ENCODE results near the gene SLC23A2. TPM values are rescaled to one million over a fixed set of nuclear protein-coding genes. Genes with fewer than 3 reads are reported as not detected.

SLC23A2 gene
- total RNA-seq, 2 experiments from 2014 or later, result 14.3 to 25.7 TPM

DNA sequence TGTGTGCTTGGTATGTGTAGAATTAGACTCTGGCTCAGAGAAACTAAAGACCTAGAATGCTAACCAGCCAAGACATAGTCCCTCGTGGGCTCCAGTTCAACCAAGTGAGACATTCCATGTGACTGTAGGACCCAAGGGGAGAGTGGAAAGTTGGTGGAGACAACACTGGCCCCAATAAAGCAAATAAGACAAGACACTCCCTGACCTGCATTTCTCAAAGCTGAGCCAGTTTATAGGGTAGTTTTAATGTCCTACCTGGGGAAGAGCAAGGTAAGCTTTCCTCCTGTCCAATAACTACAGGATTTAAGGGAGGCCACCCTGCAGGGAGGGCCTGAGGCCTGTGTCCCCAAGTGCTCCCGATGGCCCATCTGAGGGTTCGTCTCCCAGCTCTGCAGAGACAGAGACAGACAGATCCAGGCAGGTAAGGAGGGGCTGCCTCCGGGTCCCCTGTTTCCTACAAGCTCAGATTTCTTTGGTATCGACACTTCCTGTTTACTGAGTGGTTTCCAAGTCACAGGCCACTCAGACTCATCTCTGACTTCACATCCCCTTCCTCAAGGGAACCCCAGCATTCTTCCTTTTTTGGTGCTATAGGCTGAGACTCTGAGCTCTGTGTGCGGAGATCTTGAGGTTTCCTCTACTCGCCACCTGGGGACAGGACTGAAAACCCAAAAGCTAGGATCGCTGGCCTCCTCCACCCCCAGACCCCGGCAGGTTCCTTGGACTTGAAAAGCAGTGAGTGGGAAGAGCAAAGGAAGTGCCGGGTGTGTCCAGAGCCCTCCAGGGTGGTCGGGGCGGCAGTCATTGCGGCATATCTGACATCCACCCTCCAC lies 187.2 kb downstream of the SLC23A2 start:
- ChIA-PET CTCF (ENCODE audit: unreplicated experiment) (no interaction called here), POLR2A (interaction anchor here (0.5 to 1.7 kb wide), 11 partner anchors 14 to 982 kb away, joined by 3 to 6 read pairs (median 4); partner anchors contain the start of gene CDS2)
- Histone ChIP-seq H3K4me1 (ENCODE audit: insufficient read depth, low read length, poor library complexity, severe bottlenecking) (peaks cover 70% of the 10 kb centered on the region), H3K9me2 (ENCODE audit: insufficient read depth, low read length) (no peaks in the 10 kb centered on the region), H3K79me2 (ENCODE audit: insufficient read depth, low read depth, low read length) (peaks cover 37% of the 10 kb centered on the region; the same call in 1 of the 2 replicates), H4K20me1 (ENCODE audit: insufficient read depth, low read length) (no peaks in the 10 kb centered on the region; the same call in 1 of the 2 replicates), H3K36me3 (ENCODE audit: insufficient read depth, low read length) (peaks cover 47% of the 10 kb centered on the region), H3K4me3 (ENCODE audit: low read depth, low read length, poor library complexity, severe bottlenecking) (peak overlapping the region; percentile 75), H2AFZ (ENCODE audit: low read length) (peak overlapping the region; percentile 23; the same call in 1 of the 2 replicates), H3K27ac (ENCODE audit: low read depth, low read length, poor library complexity, severe bottlenecking) (peak overlapping the region; percentile 95), H3K9me3 (ENCODE audit: low read length) (no peaks in the 10 kb centered on the region), H3K4me2 (ENCODE audit: low read length) (peak overlapping the region; percentile 97)
- no peak for TF ChIP-seq EZH2phosphoT487 (IDR thresholded peaks at IDR 0.05; ENCODE audit: borderline replicate concordance, low read depth, low read length)
- TF ChIP-seq, protein P1, sequence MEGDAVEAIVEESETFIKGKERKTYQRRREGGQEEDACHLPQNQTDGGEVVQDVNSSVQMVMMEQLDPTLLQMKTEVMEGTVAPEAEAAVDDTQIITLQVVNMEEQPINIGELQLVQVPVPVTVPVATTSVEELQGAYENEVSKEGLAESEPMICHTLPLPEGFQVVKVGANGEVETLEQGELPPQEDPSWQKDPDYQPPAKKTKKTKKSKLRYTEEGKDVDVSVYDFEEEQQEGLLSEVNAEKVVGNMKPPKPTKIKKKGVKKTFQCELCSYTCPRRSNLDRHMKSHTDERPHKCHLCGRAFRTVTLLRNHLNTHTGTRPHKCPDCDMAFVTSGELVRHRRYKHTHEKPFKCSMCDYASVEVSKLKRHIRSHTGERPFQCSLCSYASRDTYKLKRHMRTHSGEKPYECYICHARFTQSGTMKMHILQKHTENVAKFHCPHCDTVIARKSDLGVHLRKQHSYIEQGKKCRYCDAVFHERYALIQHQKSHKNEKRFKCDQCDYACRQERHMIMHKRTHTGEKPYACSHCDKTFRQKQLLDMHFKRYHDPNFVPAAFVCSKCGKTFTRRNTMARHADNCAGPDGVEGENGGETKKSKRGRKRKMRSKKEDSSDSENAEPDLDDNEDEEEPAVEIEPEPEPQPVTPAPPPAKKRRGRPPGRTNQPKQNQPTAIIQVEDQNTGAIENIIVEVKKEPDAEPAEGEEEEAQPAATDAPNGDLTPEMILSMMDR (conservative IDR thresholded peaks at IDR 0.05; ENCODE audit: low read length), result no peak
- BruUV-seq (replicated peaks), result no TSS peak
- peak; percentile 80 for DNase-seq (ENCODE audit: low spot score)
- intact Hi-C loops (cut with micrococcal nuclease; ENCODE audit: unreplicated experiment), result loop anchor here (5.0 kb wide), 3 partner anchors 143 to 303 kb away; partner anchors contain the start of gene PCNA

DNA sequence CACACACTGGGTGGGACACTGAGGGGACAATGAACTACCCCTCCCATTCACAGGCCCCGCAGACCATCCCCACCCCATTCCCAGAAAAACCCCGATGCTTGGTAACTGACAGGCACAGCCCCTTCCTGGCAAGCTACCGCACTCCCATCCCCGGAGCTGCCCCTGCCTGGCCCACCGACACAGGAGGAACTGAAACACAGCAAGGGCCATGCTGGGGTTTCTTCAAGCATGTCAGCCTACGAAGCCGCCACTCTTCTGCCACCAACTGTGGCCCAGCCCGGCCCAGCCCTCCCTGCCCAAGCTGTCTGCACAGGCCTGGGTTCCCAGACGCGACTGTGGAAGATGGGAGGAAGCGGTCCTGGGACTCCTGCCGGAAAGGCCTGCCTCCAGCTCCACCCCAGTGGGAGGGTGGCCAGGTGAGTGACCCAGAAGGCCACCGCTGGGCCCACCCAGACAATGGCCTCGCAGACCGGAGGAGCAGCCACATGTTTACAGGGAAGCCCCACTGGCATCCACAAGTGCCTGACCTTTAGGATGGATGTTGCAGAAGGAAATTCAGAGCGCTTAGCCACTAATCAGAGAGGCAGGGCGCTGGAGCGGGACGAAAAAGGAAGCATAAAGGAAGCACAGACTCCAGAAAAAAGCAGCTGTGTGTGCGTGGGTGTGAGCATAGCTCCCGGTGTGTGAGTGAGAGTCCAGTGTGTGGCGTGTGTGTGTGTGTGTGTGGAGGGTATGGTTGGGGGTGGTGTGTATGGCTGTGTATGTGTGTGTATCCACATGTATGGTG lies 188.0 kb downstream of the SLC23A2 start:
- DNase-seq (ENCODE audit: low spot score), result peak; percentile 87
- TF ChIP-seq EZH2phosphoT487 (IDR thresholded peaks at IDR 0.05; ENCODE audit: borderline replicate concordance, low read depth, low read length), result no peak
- TF ChIP-seq, protein P1 (conservative IDR thresholded peaks at IDR 0.05; ENCODE audit: low read length), result no peak
- peaks cover 45% of the 10 kb centered on the region; the same call in 1 of the 2 replicates for H3K79me2 ChIP-seq (ENCODE audit: insufficient read depth, low read depth, low read length)

More for the DNA sequence above, 188.0 kb downstream of the SLC23A2 start:
- no TSS peak for BruUV-seq (replicated peaks)
- Histone ChIP-seq H3K36me3 (ENCODE audit: insufficient read depth, low read length) (peaks cover 48% of the 10 kb centered on the region), H3K9me2 (ENCODE audit: insufficient read depth, low read length) (no peaks in the 10 kb centered on the region), H3K4me1 (ENCODE audit: insufficient read depth, low read length, poor library complexity, severe bottlenecking) (peaks cover 76% of the 10 kb centered on the region), H3K4me3 (ENCODE audit: low read depth, low read length, poor library complexity, severe bottlenecking) (peak overlapping the region; percentile 75), H3K9me3 (ENCODE audit: low read length) (no peaks in the 10 kb centered on the region), H3K4me2 (ENCODE audit: low read length) (peak overlapping the region; percentile 97), H2AFZ (ENCODE audit: low read length) (no peak overlapping the region), H3K27ac (ENCODE audit: low read depth, low read length, poor library complexity, severe bottlenecking) (peak overlapping the region; percentile 95), H4K20me1 (ENCODE audit: insufficient read depth, low read length) (no peaks in the 10 kb centered on the region; the same call in 1 of the 2 replicates)
- intact Hi-C loops (cut with micrococcal nuclease; ENCODE audit: unreplicated experiment), result loop anchor here (5.0 kb wide), 3 partner anchors 144 to 304 kb away; partner anchors contain the start of gene PCNA
- CTCF ChIA-PET (ENCODE audit: unreplicated experiment), result no interaction called here
- POLR2A ChIA-PET, result interaction anchor here (0.5 to 1.7 kb wide), 9 partner anchors 47 to 380 kb away, joined by 3 to 6 read pairs (median 4); partner anchors contain the start of gene CDS2
